ENCODE data around the gene EGF.
"Not testable (repeated sequence)": the region's sequence is repeated elsewhere in the genome, so short reads cannot be mapped to it uniquely, and the experiment has no call there.

Gene EGF

DNA sequence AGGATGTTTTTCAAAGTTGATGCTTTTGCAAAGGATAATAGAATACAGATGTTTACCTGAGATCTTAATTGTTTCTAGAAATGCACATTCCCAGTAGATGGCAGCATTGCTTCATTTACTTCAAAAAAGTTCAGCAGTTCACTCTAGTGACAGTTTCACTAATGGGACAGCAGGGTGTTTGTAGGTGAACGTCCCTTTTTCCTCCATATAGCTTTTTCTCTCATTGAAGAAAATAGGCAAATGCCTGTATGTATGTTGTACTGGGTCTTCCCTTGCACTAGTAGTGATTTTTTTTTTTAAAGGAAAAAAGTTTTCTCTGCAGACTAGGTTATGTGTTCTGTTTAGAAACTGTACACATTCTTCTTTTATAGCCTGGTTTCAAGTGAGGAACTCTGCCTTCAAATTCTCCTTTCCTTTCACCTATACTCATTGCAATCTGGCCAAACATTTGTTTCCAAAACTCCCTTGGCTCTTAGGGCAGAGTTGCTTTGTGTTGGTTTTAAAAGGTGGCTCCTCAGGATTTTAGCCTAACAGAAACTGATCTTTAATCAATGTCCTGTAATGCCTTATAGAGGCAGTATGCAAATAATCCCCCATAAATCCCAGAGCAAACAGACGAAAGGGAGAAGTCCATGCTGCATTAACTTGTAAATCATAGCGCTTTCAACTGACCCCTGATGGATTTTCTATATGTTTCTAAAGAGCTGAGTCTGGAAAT is 86.3 kb downstream of the EGF start:
- DNase-seq, result peak; percentile 72

DNA sequence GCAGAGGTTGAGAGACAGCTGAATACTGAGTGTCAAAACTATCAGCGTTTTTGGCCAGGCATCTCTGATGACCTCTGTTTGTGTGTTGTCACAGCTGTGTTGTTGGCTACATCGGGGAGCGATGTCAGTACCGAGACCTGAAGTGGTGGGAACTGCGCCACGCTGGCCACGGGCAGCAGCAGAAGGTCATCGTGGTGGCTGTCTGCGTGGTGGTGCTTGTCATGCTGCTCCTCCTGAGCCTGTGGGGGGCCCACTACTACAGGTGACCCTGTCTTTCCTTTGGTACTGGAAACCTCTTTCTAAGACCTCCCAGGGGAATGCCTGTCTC is 86.9 kb downstream of the EGF start:
- no peak for DNase-seq

DNA sequence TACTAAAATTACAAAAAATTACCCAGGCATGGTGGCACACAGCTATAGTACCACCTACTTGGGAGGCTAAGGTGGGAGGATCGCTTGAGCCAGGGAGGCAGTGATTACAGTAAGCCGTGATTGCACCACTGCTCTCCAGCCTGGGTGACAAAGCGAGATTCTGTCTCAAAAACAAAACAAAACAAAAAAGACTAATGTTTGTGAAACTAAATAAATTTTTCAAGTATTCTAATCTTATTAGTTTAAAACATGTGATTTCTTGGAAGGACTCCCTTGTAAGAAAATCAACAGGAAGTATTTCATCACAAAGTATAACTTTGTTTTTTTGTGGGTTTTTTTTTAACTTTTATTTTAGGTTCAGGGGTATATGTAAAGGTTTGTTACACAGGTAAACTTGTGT is 89.6 kb downstream of the EGF start:
- no peak for DNase-seq

DNA sequence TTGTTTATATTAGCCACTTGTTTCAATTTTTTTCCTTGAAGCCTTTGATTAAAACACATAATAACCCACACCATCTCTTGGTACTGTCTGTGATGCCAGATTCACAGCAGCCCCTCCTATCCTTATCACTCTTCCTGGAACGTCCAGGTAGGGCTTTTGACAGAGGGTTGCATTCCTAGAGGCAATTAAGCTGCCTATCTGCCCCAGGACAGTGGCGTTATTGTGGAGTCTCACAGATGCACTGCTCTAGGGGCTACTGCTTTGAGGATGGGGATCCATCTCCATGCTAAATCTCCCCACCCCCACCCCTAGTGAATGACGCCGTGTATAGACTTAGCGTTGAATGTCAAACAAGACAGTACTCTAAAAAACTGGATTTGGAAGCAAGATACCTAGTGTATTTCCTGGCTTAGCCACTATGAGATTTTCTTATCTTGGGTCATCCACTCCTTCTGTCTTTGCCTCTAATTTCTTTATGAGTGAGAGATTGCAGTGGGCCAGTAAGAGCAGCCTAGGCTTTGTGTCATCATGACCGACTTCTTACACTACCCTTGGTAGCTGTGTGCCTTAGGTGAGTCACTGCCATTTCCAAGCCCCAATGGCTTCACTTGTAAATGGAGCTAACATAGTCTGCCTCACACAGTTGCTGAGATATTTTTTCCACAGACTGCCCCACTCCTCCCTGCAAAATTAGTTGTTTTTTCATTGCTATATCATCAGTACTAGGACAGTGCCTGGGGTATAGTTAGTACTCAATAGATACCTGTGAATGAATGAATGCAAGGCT is 90.9 kb downstream of the EGF start:
- DNase-seq, result no peak

DNA sequence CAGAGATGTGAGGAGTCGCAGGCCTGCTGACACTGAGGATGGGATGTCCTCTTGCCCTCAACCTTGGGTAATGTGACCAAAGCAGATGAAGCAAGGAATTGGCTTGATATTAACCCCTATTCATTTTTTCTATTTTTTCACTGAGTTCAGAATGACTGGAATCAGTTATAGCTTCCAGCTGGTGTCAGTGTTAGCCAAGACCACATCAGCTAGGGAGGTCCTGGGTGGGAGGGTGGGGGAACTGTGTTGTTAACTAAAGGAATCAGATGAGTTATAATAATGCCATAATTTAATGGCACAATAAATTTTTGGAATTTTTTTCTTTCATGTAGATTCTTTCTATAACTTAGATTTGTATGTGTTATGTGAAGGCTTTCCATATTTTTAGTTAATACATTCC is 91.9 kb downstream of the EGF start:
- DNase-seq, result no peak

DNA sequence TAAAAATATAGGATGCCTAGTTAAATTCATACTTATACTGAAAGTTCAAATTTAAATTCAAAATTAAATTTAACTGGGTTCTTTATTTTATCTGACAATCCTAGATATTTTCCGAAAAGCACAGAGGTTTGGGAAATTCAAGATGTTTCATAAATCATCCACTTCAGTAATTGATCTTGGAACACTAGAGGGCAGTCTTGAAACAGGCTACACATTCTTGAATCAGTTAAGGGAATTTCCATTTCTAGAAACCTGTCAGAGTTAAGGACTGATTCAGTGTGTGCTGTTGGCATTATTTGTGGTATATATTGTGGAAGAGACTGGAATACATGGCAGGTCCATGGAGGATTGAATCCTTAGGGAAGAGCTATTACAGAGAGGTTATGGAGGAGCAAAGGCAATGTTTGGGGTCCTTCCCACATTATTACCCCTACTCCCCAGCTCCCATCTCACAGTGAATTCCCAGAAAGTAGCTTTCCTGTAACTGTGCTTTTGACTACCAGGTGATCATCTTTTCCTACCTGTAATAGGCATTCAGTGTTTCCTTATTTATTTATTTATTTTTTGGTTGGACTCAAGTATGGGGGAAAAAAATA is 92.9 kb downstream of the EGF start:
- peak; percentile 62 for DNase-seq

DNA sequence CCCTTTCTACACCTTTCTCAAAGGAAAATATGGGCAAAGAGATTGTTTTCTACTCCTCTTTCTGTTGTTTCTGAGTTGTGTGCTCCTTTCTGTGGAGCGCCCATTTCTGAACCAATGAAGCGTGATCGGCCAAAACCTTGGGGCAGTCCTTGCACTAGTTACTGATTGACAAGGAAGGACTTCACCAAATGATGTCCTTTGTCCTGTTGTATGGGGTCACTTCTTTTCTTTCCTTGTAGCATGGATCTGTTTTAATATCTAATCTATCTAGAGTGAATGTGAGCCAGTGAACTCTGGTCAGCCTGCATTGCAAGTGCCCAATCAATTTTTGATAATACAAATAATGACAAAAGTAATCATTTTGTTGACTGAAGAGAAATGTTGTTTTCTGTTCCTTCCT is 94.5 kb downstream of the EGF start:
- no peak for DNase-seq

DNA sequence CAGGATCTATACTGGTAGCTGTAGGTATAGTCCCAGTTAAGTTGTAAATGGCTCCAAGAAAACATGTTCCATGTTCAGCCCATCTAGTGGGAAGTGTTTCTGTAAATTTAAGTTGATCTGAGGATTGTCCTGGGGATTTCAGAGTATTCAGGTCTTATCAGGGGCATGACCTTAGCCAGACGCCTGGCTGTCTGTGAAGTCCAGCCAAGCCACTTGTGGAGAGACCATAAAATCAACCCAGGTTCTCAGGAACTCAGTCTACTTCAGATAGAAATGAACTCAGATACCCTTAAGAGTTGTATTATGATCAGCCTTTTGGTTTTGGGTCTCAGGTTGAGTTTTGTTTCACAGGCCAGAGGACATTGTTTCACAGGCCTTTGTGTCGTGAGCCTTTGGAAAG is 95.9 kb downstream of the EGF start:
- DNase-seq, result no peak

DNA sequence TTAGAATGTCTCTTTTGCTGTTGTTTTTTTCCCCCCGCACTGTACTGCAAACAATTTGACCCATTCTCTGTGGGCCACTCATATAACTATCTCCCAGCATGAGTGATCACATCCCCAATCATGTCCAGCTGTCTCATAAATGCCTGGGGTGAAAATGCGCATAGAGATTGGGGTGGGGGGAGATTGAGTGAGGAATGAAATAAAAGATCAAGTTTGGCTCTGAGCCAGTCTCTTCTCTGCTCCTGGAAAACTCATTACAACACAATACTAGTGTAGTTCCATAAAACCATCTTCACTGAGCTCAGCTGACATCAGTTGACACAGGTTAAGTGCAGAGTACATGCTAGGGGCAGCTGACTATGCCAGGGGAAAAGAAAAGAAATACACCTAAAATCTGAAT is 96.9 kb downstream of the EGF start:
- no peak for DNase-seq

DNA sequence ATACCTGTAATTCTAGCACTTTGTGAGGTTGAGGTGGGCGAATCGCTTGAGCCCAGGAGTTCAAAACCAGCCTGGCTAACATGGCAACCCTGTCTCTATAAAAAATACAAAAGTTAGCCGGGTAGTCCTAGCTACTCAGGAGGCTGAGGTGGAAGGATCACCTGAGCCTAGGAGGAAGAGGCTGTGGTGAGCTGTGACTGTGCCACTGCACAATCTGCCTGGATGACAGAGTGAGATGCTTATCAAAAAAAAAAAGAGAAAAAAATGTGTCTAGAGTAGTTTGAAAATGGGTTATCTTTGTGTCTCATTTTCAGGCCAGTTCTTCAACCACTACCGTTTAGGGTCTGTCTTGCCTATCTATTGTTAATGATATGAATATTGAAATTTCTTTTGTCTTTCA is 98.1 kb downstream of the EGF start:
- no peak for DNase-seq

DNA sequence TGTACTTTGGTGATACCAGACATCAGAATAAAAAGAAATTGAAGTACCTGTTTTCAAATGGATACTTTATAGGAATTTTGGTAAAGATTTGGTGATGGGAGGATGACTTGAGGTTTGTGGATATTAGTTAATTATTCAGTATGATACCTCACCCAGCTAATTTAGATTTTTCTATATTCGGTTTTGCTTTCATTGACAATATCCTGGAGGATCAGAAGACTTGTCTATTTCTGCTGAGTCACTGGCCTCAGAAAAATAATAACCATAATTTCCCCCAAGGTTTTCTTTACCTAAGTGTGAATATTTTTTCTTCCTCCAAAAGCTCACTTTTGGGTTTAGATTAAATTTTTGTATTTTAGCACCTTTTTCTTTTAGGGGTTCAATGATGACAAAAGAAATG is 100.2 kb downstream of the EGF start:
- no peak for DNase-seq

DNA sequence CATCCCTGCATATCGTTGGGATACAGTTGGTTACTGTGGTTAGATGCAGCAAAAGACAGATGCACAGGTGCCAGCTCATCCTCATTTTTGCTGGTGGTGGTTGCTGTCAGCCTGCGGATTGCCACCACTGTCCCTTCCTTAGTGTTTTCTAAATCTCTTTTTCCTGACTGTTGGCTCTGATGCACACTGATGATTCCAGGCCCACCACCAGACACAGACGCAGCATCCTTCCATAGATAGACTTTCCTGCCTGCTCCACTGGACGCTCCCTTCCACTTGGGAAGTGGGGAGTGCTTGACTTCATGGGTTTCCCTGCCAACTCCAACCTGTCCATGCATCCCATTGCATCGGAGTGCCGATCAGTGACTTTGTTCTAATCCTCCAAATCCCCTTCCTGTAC is 101.5 kb downstream of the EGF start:
- DNase-seq, result no peak

DNA sequence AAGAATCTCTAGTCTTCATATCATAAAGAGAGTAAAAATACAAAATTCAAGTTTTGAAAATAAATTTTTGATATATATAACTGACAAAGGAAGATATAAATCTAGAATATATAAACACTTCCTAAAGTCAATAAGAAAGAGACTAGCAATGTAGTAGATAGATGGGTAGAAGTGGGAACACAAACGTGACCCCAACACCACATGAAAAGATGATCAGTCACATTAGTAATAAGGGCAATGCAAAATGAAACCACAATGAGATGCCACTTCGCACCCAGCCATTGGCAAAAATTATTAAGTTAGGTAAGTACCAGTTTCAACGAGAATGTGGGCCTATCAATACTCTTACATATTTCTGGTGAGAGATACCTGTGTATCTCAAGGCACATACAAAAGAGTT is 106.5 kb downstream of the EGF start:
- DNase-seq, result no peak

DNA sequence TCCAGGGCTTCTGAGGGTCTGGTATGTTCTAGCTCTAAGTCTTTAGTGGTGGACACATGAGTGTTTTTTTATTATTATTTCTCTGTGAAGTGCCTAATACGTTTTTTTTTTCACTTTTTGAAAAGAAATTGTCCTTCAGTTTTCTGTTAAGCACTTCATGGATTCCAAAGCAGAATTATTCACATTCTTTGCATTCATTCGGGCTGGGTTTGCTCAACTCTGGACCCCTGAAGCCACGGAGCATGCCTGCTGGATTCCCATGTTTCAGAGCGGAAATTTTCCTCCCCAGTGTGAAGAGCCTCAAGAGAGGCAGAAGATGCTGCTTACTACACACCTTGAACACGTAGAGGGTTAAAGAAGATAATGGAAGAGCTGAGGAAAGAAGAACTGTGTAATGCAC is 107.5 kb downstream of the EGF start:
- no peak for DNase-seq

DNA sequence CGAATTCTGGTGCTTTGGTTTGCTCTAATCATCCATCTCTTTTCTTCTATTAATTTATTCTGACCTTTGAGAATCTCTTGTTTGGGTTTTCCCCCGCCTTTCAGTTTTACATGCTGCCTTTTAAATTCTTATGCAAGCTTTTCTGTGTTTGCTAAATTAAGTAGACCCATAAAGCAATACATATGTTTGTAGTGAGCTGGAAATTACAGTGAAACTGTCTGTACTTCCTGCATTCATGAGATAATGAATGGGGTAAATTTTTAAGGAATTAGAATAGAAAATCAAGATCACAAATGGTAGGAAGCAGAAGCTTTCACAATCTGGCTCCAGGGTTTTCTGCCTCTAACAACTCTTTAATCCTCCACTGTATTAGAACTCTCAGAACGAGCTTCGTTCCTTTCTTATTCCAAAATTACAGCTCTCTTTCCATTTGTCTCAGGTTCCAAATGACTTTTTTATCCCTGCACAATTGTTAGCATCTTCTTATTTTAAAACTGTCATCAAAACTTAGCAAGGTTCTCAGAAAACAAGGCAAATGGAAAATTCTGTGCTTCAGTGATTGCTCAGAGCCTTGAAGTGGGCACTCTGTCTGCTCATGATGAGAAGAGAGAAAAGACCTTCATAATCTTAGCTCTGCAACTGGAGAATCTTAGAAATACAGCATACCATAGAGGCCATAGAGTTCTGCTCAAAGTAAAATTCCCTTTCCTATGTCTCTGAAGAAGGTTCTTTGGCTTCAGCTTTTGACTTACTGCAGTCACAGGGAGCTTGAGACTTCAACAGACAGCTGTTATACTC is 108.2 kb downstream of the EGF start:
- DNase-seq, result no peak

DNA sequence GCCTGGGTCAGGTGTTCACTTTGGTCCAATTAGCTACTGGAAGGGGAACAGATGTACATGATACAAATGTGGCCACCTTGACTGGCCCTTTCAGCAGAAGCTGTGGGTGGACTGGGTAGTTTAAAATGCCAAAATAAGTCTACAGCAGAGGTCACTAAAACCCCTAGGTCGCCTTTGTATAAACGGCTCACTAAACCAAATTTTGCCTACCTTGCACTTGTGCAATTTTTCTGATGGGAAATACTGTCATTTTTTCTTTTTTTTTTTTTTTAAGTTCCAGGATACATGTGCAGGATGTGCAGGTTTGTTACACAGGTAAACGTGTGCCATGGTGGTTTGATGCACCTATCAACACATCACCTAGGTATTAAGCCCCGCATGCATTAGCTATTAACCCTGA is 109.8 kb downstream of the EGF start:
- DNase-seq, result no peak

DNA sequence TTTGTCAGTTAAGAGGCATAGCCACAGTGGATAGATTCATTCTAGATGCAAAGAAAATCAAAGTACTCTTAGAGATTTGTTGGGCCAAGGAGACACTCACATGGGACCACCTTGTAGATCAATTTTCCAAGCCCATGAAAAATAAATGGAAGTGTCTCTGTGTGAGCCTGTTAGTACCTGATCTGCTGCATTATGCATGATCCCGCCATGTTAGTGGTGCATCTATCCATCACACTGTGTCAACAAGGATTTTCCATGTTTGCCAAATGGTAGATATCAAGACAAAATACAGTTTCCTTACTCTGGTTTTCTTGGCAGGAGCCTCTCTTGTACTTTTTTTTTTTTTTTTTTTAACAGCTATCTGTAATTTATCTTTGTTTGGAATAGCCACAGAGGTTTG is 112.4 kb downstream of the EGF start:
- DNase-seq, result no peak

DNA sequence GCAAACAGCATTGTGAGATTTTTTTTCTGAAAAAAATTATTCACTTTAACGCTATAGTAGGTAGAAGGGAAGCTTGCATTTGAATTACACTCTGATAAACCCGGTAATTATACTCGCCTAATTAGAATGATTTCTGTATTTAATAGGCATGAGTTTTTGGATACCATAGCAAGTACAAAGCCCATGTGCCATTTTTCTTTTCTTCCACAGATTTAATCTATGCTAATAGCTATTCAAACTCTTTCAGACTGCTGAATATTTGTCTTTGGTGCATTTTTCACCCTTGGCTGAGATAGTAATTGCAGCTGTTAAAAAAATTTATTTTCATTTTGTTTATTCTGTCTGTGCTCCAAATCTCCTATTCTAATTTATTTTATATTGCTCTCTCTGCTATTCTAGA is 113.0 kb downstream of the EGF start:
- DNase-seq, result no peak

DNA sequence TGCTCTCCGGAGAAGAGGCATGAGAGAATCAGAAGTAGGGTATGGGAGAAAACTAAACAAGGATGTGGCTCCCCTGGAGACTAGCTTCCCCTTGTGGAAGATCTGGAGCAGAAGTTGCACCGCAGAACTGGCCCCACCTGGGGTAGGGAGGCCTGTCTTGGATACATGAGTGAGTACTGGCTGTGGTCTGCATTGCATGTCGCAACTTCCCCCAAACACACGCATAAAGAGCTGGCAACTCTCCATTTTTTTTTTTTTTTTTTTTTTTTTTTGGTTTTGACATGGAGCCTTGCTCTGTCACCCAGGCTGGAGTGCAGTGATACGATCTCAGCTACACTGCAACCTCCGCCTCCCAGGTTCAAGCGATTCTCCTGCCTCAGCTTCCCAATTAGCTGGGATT is 119.9 kb downstream of the EGF start:
- DNase-seq, result no peak

DNA sequence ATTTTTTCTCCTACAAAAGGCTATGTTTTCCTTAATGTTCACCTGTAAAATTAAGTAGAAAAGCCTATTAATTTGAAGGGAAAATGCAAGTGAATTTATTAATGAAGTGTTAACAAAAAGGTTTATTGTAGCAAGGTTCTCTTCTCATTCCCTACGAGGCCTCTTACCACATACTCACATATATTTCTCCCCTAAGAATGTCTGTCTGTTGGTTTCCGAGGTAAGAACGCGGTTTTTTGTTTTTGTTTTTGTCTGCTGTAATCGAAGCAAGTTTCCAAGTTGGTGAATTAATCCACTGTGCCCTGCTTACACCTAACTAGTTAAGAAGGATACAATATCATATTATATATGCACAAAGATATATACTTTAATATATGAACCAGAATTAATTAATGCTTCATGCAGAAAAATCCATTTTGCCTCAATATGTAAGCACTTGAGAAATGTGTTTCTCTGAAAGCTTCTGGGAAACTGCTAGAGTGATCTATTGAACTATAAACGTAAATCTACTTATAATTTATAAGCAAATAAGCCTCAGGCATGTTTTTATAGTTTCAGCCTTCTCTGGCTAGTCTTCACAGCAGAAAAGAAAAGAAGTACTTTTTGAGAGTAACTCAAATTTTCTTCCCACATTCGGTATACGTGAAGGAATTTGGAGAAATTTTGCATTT is 120.8 kb downstream of the EGF start:
- no peak for DNase-seq

DNA sequence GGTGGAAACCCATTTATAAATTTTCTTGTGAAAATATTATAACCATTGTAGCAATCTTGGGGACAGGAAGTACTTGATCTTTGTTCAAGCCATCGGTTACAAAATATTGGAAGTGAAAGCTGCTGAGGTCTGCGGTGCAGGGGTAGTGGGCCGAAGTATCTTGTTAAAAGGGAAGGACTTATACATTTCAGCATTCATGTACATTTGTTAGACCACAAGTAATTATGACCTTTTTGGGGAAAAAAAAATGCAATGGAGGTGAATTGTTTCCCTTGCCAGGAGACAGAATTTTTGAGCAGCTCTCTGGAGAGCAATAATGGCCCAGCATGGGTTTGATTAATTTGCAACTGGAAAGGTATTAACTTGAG is 121.3 kb downstream of the EGF start:
- DNase-seq, result no peak

DNA sequence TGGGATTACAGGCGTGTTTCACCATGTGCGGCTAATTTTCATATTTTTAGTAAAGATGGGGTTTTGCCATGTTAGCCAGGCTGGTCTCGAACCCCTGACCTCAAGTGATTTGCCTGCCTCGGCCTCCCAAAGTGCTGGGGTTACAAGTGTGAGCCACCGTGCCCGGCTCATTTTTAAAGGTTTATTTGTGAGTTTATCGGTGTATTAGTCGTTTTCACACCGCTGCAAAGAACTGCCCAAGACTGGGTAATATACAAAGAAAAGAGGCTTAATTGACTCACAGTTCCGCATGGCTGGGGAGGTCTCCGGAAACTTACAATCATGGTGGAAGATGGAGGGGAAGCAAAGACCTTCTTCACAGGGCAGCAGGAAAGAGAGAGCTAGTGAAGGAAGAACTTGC is 126.5 kb downstream of the EGF start:
- DNase-seq, result not testable (repeated sequence)

DNA sequence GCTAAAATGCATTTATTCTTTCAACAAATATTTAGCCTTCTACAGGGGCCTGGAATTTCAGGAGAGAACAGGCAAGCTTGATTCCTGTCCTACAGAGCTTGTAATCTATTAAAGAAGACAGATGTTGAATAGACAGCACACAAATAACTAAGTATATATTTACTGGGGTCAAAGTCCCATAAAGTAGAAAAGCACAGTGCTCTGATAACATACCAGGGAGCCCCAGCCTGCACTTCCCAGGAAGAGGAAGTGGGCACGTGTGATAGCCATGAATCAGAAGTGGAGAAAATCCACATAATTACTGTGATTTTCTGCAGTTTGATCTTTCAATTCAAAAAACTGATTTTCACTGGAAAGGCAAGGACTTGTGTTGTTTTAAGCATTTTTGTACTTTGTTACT is 129.1 kb downstream of the EGF start:
- no peak for DNase-seq

Data from NCI-H82 (cell line).